ENCODE data around the gene C17orf114.

C17orf114 gene

DNA sequence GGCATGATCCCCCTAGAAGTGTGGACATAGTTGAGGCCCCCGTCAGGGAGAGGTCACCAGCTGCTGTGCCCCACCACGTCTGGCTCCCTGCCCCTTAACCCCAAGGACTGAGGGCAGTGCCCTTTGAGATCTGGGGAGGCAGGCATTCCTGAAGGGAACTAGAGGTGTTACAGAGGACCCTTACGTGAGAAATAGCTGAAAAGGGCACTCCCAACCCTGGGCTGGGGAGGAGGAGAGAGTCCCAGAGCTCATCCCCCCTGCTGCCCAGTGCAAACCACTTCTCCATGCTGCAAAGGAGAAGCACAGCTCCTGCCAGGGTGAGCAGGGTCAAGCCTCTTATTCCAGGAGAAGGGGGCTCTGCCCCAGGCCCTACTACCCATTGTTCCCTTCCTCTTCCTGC lies 20.7 kb upstream of the C17orf114 start:
- DNase-seq, result no peak

DNA sequence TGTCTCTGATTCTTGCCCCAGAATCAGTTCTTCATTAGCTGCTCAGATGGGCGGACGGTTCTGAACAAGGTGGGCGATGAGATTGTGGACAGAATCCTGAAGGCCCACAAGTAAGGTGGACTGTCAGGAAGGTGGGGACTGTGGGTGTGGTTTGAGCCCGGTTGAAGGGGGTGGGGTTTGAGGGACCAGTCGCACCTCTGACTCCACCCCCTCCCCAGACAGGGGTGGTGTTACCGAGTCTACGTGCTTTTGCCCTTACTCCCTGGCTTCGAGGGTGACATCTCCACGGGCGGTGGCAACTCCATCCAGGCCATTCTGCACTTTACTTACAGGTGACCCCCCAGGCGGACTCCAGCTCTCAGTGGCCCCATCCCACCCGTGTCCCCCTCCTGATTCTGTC lies 16.1 kb upstream of the C17orf114 start:
- no peak for DNase-seq

DNA sequence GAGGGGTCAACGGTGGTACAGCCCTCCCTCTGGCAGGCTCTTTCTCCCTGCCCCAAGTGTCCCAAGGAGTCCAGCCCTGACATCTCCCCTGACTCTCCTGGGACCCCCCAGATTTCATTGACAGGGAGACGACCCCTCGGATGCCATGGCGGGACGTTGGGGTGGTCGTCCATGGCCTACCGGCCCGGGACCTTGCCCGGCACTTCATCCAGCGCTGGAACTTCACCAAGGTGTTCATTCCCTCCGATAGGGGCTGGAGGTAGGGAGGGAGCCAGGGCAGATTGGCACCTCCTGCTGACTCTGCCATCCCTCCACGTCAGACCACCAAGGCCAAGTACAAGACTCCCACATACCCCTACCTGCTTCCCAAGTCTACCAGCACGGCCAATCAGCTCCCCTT lies 14.7 kb upstream of the C17orf114 start:
- DNase-seq, result no peak

DNA sequence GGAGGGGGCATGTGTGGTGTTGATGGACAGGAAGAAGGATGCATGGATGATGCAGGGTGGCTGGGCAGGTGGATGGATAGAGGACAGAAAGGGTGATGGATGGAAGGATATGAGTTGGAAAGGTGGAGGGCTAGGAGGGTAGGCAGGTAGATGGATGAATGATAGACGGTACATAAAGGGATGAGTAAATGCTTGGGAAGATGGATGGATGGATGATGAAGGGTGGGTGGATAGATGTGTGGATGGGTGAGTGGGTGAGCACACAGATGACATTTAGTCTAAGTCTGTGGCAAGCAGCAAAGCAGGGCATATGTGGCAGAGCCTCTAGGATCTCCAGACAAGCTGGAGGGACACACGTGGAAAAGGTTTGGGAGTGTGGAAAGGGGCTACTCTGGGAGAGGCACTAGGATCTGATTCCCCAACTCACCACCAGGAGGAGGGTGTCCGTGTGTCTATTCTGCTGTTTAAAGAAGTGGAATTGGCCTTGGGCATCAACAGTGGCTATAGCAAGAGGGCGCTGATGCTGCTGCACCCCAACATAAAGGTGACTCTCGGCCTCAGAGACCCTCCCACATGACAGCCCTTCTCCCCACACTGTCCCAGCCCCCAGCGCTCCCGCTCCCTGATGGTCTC lies 13.0 kb upstream of the C17orf114 start:
- no peak for DNase-seq

DNA sequence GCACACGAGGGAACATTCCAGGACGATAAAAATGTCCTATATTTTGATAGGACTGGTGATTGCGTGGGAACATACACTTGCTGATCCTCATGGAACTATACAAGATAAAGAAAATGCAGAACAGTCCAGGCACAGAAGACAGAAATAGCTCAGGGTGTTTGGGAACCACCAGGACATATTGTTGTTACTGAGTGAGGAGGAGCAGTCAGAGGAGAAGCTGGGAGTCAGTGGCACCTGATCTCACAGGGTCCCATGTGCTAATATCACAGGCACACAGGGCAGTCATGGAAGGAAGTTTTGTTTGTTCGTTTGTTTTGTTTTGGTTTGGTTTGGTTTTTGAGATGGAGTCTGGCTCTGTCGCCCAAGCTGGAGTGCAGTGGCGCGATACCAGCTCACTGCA lies 10.6 kb upstream of the C17orf114 start:
- DNase-seq, result no peak

DNA sequence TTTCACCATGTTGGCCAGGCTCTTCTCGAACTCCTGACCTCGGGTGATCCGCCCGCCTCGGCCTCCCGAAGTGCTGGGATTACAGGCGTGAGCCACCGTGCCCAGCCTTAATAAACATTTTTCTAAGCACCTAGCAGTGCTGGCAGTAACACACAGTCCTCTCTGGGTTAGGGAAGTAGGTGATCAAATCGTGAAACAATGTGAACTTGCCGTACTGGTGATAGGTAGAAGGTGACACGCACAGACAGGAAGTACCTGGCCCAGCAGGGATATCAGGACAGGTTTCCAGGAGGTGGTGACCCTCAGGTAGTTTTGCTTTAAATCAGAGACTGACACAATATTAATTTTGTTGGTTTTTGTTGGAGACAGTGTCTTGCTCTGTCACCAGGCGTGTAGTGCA lies 9.3 kb upstream of the C17orf114 start:
- no peak for DNase-seq

DNA sequence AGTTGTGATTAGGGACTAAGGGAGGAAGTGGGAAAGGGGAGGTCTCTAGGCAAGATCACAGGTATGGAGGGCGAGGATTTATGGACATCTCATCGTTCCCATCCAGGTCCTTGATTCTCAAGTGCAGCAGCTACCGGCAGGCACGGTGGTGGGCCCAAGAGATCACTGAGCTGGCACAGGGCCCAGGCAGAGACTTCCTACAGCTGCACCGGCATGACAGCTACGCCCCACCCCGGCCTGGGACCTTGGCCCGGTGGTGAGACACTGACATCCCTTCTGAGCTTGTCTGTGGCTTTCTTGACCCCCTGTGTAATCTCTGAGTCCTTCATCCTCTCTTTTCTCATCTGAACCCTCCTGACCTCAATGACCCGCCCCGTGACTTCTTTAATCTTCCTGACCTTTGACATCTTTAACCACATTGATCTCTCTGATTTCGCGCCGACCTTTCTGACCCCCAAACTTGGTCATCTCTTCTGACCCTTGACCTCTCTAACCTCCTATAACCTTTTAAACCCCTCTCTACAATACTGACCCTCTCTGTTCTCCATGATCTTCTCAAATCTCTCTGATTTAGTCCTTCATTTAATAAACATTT lies 8.7 kb upstream of the C17orf114 start:
- no peak for DNase-seq

DNA sequence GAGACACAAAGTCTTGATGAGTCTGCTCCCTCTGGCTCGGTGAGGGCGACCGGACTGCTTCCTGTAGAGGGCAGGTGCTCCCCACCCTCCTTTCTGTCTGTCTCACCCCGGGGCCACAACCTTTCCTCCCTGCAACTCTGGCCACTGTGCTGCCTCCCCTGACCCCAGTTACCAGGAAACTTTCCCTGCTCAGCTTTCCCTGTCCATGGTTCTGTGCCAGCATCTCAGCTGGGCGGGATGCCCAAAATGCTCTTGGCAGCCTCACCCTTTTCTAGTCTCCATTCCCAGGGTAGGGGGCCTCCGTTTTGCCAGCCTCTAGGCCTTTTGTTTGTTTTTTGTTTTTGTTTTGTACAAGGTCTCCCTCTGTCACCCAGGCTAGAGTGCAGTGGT lies 6.2 kb upstream of the C17orf114 start:
- DNase-seq, result no peak

DNA sequence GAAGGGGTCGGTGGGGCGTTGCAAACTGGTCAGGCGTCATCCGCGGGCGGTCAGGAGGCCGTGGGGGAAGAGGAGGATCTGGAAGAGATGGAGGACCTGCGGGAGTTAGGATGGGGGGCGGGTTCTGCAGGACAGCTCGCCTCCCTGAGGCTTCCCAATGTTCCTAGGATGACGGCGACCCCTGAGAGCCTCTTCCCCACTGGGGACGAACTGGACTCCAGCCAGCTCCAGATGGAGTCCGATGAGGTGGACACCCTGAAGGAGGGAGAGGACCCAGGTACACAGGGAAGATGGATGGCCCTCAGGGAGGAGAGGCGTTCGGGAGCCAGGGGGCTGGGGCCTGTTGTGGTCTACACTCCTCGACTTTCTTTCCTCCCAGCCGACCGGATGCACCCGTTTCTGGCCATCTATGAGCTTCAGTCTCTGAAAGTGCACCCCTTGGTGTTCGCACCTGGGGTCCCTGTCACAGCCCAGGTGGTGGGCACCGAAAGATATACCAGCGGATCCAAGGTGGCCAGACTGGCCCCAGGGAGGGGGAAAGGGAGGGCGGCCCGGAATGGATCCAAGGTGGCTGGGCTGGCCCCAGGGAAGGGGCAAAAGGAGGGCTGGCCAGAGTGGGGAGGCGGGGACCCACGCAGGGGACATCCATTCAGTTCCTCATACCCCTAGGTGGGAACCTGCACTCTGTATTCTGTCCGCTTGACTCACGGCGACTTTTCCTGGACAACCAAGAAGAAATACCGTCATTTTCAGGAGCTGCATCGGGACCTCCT lies 5.7 kb upstream of the C17orf114 start:
- no peak for DNase-seq

DNA sequence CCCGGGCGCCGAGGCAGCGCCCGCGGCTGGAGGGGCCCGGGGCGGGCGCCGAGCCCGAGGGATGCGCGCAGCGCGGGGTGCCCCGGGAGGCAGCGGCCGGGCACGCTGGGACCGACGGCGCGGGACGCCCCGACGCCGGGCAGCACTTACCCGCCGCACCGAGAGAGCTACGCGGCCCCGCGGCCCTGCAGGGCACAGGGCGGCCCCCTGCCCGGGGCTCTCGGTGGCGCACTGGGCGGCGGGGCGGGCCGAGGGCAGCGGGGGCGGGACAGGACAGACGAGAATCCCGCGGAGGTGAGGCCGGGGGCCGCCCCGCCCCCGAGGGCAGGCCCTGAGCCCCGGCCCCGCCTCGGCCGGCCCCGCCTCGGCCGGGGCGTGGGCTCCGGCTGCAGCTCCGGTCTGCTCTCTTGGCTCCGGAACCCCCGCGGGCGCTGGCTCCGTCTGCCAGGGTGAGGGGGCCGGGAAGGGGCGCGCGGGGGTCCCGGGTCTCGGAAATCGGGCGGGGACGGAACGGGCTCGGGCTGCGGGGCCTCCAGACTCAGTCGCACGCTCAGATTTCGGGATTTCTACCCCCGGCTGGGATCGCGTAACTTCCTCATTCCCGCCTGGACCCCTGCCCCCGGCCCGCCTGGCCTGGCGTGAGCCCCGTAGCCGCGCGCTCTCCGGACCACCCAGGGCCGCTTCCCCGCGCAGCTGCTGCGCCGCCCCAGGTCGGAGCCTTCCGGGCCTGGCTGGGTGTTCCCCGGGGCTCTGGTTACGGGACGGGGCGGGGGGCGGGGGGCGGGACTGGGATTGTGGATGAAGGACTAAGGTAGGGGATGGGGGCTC lies 4.9 kb upstream of the C17orf114 start, which contains the start of gene PLD2:
TSS of gene PLD2 (plus strand) at position 376 of the 828 bp plus-strand sequence. CDS start 621 bp downstream, outside the sequence.
- DNase-seq, result peak; percentile 58

DNA sequence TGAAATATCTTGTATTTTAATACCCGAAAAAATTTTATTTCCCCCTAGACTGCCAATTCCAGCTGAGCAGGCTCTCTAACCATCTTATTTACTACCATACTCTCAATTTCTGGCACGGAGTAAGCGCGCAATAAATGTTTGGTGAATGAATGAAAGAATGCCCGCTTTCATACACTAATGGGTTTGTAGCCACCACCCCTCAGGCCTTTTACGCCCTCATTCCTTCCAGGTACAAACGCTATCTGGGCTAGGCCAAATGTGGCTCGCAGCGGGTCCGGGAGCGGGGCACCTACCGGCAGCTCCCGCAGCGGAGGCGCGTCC lies 4.3 kb upstream of the C17orf114 start:
- no peak for DNase-seq

DNA sequence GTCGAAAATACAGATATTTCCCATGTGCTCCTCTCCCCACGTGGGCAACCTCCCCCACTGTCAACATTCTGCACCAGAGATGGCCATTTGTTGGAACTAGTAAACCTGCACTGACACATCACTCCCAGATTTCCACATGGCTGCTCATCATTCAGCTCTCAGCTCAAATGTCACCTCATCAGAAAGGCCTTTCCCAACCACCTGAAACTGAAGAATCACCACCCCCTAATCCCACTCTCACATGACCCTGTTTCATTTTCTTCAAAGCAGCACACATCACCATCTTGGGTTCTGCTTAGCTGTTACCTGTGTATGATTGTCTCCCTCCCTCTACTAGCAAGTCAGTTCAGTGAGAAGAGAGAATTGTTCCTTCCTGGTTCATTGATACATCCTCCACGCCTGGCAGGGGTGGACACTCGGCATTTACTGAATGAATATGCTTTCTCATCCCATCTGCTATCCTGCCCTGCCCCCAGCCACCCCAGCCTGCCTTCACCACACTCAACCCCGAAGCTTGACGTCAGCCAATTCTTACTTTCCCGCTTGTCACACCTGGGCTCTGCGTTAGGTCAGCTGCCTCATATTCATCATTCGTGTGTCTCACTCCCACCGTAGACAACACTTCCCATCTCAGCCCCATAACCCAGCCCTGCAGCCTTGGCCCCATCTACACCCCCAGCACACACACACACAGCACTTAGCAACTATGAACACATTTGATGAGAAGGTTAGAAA lies 1.5 kb downstream of the C17orf114 start:
- DNase-seq, result no peak

DNA sequence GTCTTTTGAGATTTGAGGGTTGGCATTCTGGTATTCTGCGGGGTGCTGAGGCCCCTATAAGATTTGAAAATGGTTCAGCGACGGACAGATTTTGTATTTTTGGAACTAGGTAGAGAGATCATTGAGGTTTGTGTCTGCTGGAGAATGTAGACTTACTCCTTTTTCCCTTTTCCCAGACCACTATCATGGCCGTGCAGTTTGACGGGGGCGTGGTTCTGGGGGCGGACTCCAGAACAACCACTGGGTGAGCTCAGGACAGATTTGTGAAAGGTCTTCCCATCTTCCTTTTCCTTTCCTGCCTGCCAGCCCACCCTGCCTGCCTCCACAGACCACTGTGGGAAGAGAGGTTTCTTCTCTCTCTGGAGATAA lies 5.6 kb downstream of the C17orf114 start:
- DNase-seq, result no peak

DNA sequence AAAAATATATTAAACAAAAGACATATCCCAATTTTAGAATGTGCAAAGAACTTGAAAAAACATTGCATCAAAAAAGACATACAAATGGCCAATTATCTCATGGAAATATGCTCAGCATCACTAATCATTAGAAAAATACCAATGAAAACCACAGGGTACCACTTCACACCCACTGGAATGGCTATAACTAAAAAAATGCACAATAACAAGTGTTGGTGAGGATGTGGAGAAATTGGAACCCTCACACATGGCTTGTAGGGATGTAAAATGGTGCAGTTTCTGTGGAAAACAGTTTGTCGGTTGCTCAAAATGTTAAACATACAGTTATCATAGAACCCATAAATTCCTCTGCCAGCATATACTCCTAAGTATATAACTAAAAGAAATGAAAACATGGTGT lies 7.0 kb downstream of the C17orf114 start:
- no peak for DNase-seq

DNA sequence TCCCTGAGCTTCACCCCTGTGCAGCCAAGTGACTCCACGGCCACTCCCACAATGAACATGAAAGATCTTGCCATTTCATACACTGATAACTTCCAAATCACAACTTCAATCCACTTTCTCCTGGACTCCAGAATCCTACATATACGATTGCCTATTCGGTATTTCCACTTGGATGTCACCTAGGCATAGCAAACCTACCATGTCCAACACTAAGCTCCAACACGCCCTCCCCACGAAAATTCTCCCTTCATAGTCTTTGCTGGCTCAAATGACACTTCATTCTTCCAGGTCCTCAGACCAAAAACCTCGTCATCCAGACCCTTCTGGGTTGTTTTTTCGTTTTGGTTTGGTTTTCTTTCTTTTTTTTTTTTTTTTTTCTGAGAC lies 11.4 kb downstream of the C17orf114 start:
- DNase-seq, result no peak

DNA sequence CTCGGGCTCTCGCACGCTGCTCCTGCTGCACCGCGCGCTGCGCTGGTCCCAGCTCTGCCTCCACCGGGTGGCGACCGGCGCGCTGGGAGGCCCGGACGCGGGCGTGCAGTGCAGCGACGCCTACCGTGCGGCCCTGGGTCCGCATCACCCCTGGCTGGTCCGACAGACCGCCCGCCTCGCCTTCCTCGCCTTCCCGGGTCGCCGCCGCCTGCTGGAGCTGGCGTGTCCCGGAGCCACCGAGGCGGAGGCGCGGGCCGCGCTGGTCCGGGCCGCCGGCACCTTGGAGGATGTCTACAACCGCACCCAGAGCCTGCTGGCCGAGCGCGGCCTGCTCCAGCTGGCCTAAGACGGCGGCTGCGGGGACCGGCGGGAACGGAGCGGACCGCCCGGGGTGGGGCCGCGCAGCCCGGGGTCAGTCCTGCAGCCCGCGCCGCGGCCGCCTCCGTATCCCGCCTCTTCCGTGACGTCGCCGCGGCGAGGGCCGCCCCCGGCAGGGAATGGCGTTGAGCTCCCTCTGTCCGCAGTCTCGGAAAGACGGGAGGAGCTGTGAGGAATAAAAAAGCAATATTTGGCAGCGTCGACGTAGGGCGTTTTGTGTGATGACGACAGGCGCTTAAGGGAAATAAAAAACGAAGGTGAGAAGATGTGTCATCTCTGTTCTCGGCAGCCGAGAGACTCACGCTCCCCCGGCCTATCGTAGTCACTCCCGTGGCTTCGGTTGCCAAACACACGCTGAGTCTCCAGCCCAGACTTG lies 12.0 kb downstream of the C17orf114 start:
- DNase-seq, result peak; percentile 58

DNA sequence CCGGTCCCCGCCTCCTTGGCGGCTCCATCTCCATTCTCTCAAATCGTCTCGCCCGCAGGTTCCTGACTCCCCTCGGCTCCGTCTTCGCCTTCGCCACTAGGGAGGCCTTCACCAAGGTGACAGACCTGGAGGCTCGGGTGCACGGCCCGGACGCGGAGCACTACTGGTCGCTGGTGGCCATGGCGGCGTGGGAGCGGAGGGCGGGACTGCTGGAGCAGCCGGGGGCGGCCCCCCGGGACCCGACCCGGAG lies 12.5 kb downstream of the C17orf114 start:
- DNase-seq, result peak; percentile 40

DNA sequence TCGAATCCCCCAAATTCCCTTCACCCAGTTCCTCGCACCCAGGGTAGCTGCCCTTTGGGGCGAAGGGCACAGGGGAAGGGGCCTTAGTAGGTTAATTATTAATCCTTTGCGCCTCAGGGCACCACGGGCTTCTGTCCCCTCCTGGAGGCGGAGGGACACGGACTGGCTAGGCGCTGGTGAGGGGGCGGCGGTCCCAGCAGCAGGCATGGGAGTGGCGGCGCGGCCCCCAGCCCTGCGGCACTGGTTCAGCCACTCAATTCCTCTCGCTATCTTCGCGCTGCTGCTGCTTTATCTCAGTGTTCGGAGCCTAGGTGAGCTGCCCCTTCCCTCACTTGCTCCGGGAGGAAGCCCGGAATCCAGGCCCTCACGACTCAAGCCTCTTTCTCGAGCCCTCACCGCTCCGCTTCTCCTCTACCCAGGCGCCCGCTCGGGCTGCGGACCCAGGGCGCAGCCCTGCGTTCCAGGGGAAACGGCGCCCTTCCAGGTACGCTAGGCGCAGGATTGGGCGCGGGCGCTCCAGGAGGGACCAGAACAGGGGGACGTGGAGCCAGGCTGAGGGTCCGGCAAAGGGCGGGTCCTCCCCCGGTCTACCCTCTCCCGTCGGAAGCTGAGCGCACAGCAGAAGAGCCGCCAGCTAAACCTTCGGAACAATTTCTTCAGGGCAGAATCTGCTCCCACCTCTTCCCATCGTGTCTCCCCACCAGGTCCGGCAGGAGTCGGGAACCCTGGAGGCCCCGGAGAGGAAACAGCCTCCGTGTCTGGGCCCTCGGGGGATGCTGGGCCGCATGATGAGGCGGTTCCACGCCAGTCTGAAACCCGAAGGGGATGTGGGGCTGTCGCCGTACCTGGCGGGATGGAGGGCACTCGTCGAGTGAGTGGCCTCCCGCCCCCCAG lies 13.1 kb downstream of the C17orf114 start, which contains the start of gene GLTPD2:
TSS of gene GLTPD2 (plus strand) at position 158 of the 894 bp plus-strand sequence. CDS start at position 206, 48 bp downstream.
- peak; percentile 2 for DNase-seq

DNA sequence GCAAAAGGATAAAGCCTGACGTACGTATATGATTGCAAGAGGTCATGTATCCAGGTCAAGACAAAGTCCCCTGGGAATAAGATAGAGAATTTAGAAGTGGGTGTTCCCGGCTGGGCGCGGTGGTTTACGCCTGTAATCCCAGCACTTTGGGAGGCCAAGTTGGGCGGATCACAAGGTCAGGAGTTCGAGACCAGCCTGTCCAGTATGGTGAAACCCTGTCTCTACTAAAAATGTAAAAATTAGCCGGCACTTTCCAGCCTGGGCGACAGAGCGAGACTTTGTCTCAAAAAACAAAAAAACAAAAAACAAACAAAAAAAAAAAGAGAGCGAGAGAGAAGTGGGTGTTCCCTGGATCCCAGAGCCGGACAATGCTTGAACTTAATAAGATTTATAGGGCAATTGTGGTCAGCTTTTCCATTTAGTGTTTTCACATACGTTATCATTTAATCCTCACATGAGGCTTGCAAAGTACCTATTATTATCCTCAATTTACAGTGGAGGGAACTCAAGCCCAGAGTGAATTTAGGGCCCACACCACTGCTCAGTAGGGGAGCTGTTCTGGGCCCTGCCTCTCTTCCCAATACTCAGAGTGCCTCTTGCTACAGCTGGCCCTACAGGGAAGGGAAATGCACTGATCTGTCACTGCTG lies 13.8 kb downstream of the C17orf114 start:
- DNase-seq, result no peak

DNA sequence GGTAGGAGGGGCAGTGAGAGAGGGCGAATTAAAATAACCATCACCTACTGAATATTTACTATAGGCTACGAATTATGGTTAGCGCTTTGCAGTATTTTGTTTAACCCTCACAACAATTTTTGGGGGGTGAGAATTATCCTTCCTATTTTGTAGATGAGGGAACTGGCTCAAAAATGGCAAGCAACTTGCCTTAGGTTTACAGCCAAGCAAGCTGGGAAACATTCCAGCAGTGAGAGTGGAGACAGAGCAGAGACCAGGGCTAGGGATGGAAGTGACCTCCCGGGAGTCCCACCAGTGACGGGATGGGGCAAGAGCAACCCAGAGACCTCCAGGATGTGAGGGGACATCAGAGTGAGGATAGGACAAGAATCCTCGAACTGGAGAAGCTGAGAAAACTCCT lies 15.6 kb downstream of the C17orf114 start:
- no peak for DNase-seq

DNA sequence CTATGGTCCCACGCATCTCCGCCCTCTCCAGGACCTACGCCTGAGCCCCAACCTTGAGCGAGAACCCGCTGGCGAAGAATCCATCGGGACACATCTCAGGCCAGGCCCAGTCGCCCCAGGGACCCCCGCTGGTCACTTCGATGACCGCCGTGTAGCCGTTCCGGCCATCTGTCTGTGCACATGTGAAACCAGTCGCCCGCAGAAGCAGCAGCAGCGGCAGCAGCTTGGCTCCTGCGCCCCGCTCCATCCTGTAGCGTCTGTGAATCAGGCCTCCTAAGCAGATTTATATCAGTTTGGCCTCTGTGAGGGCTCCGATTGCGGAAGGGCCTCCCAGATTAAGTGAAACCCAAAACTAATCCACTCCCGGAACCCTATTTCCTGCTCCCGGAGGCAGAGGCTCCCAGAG lies 16.0 kb downstream of the C17orf114 start, which contains the start of gene VMO1:
TSS of gene VMO1 (minus strand) at position 259 of the 406 bp plus-strand sequence. CDS start at position 247, 12 bp downstream.
- DNase-seq, result no peak

All from NCI-H1092 treated with DMSO at 0.1 percent for 48 hours (cell line).